Femur (tissue), 1 donor: ENCODE data around the gene EFNB1.

Experiments
- DNase-seq: peaks from one replicate; pipeline ENCODE4 v3.0.0-alpha.2; 2017

The EFNB1 gene

GRCh38 chrX:68827848-68828624 is 785 bp upstream of the EFNB1 start:
- peak; percentile 90 for DNase-seq

- DNase-seq, result no peak
These were observed 979 bp downstream of the EFNB1 start for GRCh38 chrX:68829582-68830418.

- DNase-seq, result no peak
These were observed 1.9 kb downstream of the EFNB1 start for GRCh38 chrX:68830419-68831404.

- DNase-seq, result no peak
These were observed 2.7 kb downstream of the EFNB1 start for GRCh38 chrX:68831405-68832100.

GRCh38 chrX:68832101-68832416 is 3.2 kb downstream of the EFNB1 start:
- DNase-seq, result peak; percentile 75

- DNase-seq, result no peak
These were observed 4.0 kb downstream of the EFNB1 start for GRCh38 chrX:68832516-68833447.

- DNase-seq, result no peak
These were observed 4.6 kb downstream of the EFNB1 start for GRCh38 chrX:68833448-68833805.

GRCh38 chrX:68833855-68834331 is 5.1 kb downstream of the EFNB1 start:
- DNase-seq, result no peak

- DNase-seq, result no peak
These were observed 5.7 kb downstream of the EFNB1 start for GRCh38 chrX:68834371-68835103.

GRCh38 chrX:68835104-68835442 is 6.3 kb downstream of the EFNB1 start:
- no peak for DNase-seq

- DNase-seq, result no peak
These were observed 6.6 kb downstream of the EFNB1 start for GRCh38 chrX:68835468-68835867.

- DNase-seq, result no peak
These were observed 8.3 kb downstream of the EFNB1 start for GRCh38 chrX:68837119-68837518.

GRCh38 chrX:68838571-68838910 is 9.7 kb downstream of the EFNB1 start:
- no peak for DNase-seq

GRCh38 chrX:68839771-68840170 is 10.9 kb downstream of the EFNB1 start:
- no peak for DNase-seq

GRCh38 chrX:68840256-68840655 is 11.4 kb downstream of the EFNB1 start:
- DNase-seq, result no peak

- DNase-seq, result no peak
These were observed 12.6 kb downstream of the EFNB1 start for GRCh38 chrX:68841251-68842049.

GRCh38 chrX:68842351-68842750 is 13.5 kb downstream of the EFNB1 start:
- no peak for DNase-seq

GRCh38 chrX:68842781-68843581 is 14.2 kb downstream of the EFNB1 start:
- no peak for DNase-seq

- no peak for DNase-seq
These were observed 15.2 kb downstream of the EFNB1 start for GRCh38 chrX:68843992-68844391.
